Esophagus squamous epithelium (tissue), 4 donors: ENCODE measurements around the gene ST3GAL4.

Experiments used
- POLR2A ChIP-seq, 4 donors: fragments of 450-650 bp; IDR thresholded peaks; one replicate each; pipeline ENCODE4 v1.6.1; 2017; ENCODE audit warnings: antibody characterized with exemption in 4 of 4, mild to moderate bottlenecking in 4 of 4, moderate library complexity in 3 of 4
- TF ChIP-seq, protein P1 (sequence below), 6 experiments: fragments of 450-650 bp in 4 of 6; fragments of 200-600 bp in 2 of 6; sonication (generic) in 2 of 6; IDR thresholded peaks; one replicate each; pipeline ENCODE4 v1.5.1; 2016 to 2019; ENCODE audit warnings: antibody characterized with exemption in 6 of 6, mild to moderate bottlenecking in 4 of 6, moderate library complexity in 4 of 6

DNA sequence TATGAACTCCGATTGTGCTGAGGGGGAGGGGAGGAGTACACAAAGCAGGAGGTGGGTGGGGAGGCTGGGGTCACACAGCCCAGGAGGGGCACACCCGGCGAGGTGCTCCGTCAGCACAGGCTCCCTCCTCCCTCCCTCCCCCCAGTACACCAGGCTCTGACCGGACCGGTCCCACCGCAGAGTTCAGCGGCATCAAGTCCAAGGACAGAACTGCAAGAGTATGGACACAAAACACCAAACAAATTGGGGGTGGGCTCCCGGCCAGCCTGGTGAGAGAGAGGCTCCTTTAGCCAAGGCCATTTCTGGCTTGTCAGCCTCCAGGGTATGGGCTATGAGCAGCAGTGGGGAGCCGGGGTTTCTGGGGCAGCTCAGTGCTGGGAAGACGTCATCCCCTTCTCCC, 68.3 kb downstream of the ST3GAL4 start:
- TF ChIP-seq, protein P1, sequence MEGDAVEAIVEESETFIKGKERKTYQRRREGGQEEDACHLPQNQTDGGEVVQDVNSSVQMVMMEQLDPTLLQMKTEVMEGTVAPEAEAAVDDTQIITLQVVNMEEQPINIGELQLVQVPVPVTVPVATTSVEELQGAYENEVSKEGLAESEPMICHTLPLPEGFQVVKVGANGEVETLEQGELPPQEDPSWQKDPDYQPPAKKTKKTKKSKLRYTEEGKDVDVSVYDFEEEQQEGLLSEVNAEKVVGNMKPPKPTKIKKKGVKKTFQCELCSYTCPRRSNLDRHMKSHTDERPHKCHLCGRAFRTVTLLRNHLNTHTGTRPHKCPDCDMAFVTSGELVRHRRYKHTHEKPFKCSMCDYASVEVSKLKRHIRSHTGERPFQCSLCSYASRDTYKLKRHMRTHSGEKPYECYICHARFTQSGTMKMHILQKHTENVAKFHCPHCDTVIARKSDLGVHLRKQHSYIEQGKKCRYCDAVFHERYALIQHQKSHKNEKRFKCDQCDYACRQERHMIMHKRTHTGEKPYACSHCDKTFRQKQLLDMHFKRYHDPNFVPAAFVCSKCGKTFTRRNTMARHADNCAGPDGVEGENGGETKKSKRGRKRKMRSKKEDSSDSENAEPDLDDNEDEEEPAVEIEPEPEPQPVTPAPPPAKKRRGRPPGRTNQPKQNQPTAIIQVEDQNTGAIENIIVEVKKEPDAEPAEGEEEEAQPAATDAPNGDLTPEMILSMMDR (IDR thresholded peaks at IDR 0.05), result no peak
- TF ChIP-seq POLR2A (IDR thresholded peaks at IDR 0.05), result no peak
